HG03439 (cell line): ENCODE measurements around the gene EML1.

Source experiments
- ATAC-seq: cut with Tn5 transposase; IDR thresholded peaks from one replicate; pipeline ENCODE4 v1.9.1; 2021; ENCODE audit warnings: mild to moderate bottlenecking, moderate library complexity; ENCODE audit not compliant: unreplicated experiment

The EML1 gene

DNA sequence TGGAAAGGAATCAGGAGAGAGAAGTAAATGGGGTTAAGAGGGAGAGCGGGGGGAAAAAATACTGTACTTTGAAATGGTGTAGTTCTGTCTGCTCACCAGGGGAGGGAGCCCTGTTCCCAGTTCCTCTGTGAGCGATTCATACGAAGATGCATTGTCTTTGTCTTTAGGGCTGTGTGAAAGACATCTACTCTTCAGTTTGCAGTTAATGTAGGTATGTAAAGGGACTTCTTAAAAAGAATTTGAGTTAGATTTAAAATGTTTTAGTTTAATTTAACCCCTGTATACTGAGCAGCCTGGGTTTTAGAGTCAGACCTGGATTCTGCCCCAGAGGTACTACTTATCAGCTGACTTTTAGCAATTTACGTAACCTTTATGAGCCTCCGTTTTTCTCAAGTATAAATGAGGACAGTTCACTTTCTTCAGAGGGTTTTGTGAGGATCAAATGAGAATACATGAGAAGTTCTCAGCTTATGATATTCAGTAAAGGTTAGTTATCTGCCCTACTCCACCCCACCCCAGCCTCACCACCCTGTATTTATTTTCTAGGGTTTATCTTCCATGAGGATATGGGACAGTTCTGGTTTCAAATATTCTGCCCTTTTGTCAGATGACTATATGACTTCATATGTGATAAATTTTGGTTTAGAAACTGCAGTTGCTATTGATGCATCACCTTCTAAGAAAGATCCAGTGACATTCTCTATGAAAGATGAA, 189.5 kb downstream of the EML1 start:
- no peak for ATAC-seq

DNA sequence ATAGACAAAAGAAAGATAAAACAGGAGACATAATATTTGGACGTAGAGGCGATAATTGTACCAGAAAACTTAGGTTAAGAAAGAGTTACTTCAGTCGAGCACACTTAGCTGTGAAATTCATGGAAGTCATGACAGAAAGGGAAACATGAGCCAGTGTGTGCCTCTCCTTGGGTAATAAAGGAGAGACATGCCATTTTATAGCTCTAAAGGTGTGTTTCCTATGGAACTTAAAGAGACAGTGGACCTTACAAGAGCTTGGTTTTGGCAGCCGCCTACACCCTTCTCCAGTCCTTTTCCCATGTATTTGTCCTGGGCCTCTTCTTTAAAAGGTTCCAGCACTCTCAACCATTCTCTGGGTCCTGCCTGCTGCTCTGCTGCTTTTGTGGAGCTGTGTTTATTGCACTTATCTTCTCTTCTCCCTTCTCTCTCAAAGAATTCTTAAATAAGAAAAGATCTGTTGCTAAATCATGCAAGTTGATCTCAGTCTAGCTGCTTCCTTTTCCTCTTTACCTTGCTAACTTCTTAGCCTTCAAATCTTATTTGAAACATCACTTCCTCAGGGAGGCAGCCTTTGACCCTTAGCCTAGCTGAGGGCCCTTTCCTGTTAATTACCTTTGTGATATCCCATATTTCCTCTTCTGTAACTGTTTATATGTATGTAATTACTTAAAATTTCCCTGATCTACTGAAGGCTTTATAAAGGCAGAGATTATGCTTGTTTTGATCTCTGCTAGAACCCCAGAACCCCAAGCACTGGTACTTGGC, 190.2 kb downstream of the EML1 start:
- ATAC-seq: no peak

DNA sequence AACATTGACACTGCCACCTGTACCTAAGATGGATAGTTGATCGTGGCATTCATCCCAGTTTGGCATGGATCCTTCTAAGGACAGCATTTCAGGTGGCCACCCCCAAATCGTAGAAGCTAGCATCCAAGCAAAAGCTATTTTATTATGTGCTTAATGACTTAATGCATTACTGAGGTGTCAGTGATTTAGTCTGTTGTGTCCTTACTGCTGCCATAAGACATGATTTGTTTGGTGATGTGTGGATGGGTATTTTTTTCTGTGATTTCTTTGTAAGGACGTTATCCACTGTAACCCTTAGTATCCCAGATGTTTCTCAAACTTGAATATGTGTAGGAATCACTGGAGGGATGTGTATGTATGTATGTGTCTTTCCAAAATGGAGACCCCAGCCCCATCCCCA, 190.8 kb downstream of the EML1 start:
- ATAC-seq: no peak

DNA sequence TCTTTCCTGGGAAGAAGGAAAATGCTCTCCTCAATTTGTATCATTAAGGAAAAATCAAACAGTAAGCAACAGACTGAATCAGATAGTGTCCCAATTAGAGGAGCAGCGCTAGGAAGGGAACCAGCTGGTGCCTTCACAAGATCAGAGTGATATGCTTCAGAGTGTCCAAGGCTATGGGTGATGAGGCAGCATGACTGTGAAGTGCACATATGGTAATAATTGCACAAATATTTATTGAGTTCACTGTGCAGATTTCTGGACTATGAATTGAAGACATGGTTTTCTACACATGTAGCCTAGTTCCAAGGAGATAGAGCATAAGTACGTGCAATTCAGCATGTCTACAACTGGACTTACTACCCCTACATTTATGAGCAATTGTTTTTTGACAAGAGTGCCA, 193.2 kb downstream of the EML1 start:
- ATAC-seq: no peak

DNA sequence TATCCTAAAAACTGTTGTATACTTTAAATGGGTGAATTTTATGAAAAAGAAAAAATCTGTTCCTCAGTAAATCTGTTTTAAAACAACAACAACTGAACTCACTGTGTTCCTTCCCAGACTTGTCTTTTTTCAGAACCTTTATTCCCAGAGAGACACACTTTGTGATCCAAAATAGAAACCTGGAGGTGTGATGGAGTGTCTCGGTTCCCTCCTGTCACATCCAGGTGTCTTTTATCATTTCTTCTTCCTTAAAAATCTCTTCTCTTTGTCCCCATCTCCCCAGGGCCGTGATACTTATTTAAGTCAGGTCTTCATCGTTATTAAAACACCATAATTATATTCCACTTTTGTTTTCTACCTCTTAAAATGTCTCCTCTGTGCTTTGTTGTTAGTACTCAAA, 195.8 kb downstream of the EML1 start:
- ATAC-seq: no peak

DNA sequence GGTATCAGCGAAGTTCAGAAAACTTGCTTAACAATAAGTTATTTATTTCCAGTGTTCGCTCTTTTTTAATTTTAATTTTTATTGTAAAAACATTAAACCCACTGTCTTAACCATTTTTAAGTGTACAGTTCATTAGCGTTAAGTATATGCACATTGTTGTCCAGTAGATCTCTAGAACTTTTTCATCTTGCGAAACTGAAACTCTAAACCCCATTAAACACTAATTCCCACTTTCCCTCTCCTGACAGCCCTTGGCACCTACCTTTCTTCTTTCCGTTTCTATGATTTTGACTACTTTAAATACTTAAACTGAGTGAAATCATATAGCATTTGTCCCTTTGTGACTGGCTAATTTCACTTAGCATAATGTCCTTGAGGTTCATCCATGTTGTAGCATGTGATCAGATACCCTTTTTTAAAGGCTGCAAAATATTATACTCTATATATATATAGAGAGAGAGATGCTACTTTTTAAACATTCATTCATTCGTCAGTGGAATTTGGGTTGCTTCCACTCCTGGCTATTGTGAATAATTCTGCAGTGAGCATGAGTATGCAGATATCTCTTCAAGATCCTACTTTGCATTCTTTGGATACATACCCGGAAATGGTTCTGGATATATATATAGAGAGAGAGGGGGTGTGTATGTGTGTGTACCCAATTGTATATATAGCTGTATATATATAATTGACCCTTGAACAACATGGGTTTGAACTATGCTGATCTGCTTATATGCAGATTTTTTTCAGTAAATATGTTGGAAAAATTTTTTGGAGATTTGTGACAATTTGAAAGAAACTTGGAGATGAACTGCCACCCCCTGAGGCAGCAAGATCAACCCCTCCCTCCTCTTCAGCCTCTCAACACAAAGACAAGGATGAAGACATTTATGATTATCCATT, 197.3 kb downstream of the EML1 start:
- ATAC-seq: no peak

DNA sequence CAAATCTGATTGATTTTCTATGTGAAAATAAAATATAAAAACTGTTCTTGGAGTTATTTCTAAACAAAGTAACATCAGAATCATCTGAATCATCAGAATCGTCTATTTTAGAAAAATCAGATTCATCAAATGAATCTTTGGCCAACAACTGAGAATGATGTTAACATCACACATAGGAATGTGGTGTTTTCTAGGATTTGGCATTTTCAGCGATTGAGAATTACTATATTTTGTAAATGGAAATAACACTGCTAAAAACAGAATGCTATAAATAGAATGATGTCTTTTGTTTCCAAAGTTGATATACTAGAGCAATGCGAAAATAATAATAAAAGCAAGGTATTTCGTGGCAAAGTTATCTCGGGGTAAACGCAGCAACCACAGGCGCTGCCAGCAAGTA, 198.1 kb downstream of the EML1 start:
- ATAC-seq: no peak
